ENCODE measurements around the gene ZNF774. TPM values are rescaled to one million over a fixed set of nuclear protein-coding genes. Genes with fewer than 3 reads are reported as not detected.

ZNF774 gene
- total RNA-seq, 1 experiment from 2014 or later, result 4.0 TPM

GRCh38 chr15:90405055-90405607, 53.0 kb downstream of the ZNF774 start:
- ChIA-PET CTCF (no interaction called here), RAD21 (ENCODE audit: low non-redundant PET in 1 of 2, low total read pairs in 2 of 2, uncharacterized antibody in 2 of 2, unreplicated experiment in 2 of 2) (no interaction called here), POLR2A (no interaction called here)
- intact Hi-C loops (cut with micrococcal nuclease), result no loop called here
- Histone ChIP-seq H3K9me3 (ENCODE audit: control insufficient read depth in 1 of 2, insufficient read depth in 1 of 2, low read depth in 1 of 2, low read length in 2 of 2) (no peaks in the 10 kb centered on the region), H2AFZ (ENCODE audit: low read depth, low read length, poor library complexity, severe bottlenecking) (no peak overlapping the region), H3K27ac (ENCODE audit: low read depth, low read length) (no peak overlapping the region), H3K9me2 (ENCODE audit: insufficient read depth) (no peaks in the 10 kb centered on the region), H3K36me3 (ENCODE audit: control insufficient read depth in 1 of 2, insufficient read depth in 2 of 2, low read length in 2 of 2) (no peaks in the 10 kb centered on the region), H3K4me1 (ENCODE audit: control insufficient read depth in 1 of 2, insufficient read depth in 2 of 2, low read length in 2 of 2) (peaks cover 34 to 41% of the 10 kb centered on the region in 2 experiments), H3K4me3 (replicated peaks in 1 of 2; ENCODE audit: low read depth in 1 of 2, low read length in 2 of 2) (no peak overlapping the region), H4K20me1 (ENCODE audit: insufficient read depth) (no peaks in the 10 kb centered on the region), H3K9ac (ENCODE audit: low read length) (no peak overlapping the region), H3K79me2 (ENCODE audit: insufficient read depth, low read length) (peaks cover 93% of the 10 kb centered on the region), H3K27me3 (ENCODE audit: insufficient read depth, low read length) (no peaks in the 10 kb centered on the region), H3K4me2 (ENCODE audit: low read length) (no peak overlapping the region)
- TF ChIP-seq SIN3A (IDR thresholded peaks at IDR 0.05; ENCODE audit: low read depth) (no peak), SP1 (IDR thresholded peaks at IDR 0.05; ENCODE audit: low read depth) (no peak), ATF3 (IDR thresholded peaks at IDR 0.05) (no peak), ZFX (IDR thresholded peaks at IDR 0.05) (no peak), REST (IDR thresholded peaks at IDR 0.05; ENCODE audit: low read depth) (no peak), CTCF (IDR thresholded peaks at IDR 0.05 in 2 of 3, conservative IDR thresholded peaks at IDR 0.05 in 1 of 3; ENCODE audit: borderline replicate concordance in 1 of 3, insufficient read depth in 1 of 3, low read depth in 2 of 3, low read length in 2 of 3) (no peak), CEBPB (IDR thresholded peaks at IDR 0.05; ENCODE audit: low read depth) (no peak)
- no TSS peak for BruUV-seq (replicated peaks)
- ATAC-seq (no peak), DNase-seq (ENCODE audit: low read depth, low spot score) (no peak)
